B cell (primary cell): Measurements from ENCODE around the gene PYGO1. TPM values are rescaled to one million over a fixed set of nuclear protein-coding genes. Genes with fewer than 3 reads are reported as not detected.

Experiments
- ATAC-seq: fragments of 200-7000 bp; cut with Tn5 transposase; one replicate; pipeline ENCODE4 v1.10.0; 2021; ENCODE audit warnings: low read depth, mild to moderate bottlenecking, moderate number of reproducible peaks, moderate library complexity
- CTCF ChIA-PET: fragments of 350-600 bp; sonication (Branson Sonifier 250); formaldehyde crosslinking; loops from one replicate; lab custom pipeline; 2021; ENCODE audit warnings: antibody characterized with exemption, inconsistent platforms; lab: Charles Lee
- POLR2A ChIA-PET: fragments of 350-600 bp; sonication (Branson Sonifier 250); formaldehyde crosslinking; loops from one replicate; lab custom pipeline; 2021; ENCODE audit warnings: antibody characterized with exemption; lab: Charles Lee
- DNase-seq: peaks from one replicate; pipeline ENCODE4 v3.0.0; 2013
- H2AFZ ChIP-seq: 2 replicates; pipeline ENCODE4 v1.6.1; 2012; ENCODE audit warnings: mild to moderate bottlenecking, low read depth, low read length; ENCODE audit not compliant: insufficient read depth, poor library complexity, severe bottlenecking
- H3K27ac ChIP-seq, 2 donors: 1 replicate in 1 of 2; 2 replicates in 1 of 2; pipeline ENCODE4 v1.5.1; 2012 to 2013; ENCODE audit warnings: low read length in 2 of 2, mild to moderate bottlenecking in 2 of 2, moderate library complexity in 1 of 2
- H3K27me3 ChIP-seq, 4 experiments: fragments of 200-600 bp in 1 of 4; sonication (generic) in 1 of 4; replicated peaks in 1 of 4; 1 replicate in 2 of 4; 2 replicates in 2 of 4; pipeline versions ENCODE4 v1.6.1 to v1.7.0; 2013 to 2016; ENCODE audit warnings: low read length in 3 of 4, mild to moderate bottlenecking in 2 of 4, mixed read lengths in 1 of 4, moderate library complexity in 1 of 4; ENCODE audit not compliant: insufficient read depth in 4 of 4, control insufficient read depth in 3 of 4; ENCODE audit errors: control extremely low read depth in 1 of 4
- H3K36me3 ChIP-seq, 2 experiments: replicated peaks in 1 of 2; 1 replicate in 1 of 2; 2 replicates in 1 of 2; pipeline versions ENCODE4 v1.6.1 to v1.7.1; 2013; ENCODE audit warnings: low read length in 1 of 2; ENCODE audit not compliant: insufficient read depth in 2 of 2, control insufficient read depth in 1 of 2; ENCODE audit errors: control extremely low read depth in 1 of 2, extremely low read depth in 1 of 2
- H3K4me1 ChIP-seq, 2 donors: fragments of 200-600 bp in 1 of 2; sonication (generic) in 1 of 2; 1 replicate in 1 of 2; 2 replicates in 1 of 2; pipeline versions ENCODE4 v1.5.1 to v1.6.1; 2013 to 2017; ENCODE audit warnings: low read length in 2 of 2; ENCODE audit not compliant: control insufficient read depth in 2 of 2, insufficient read depth in 2 of 2
- H3K4me2 ChIP-seq: replicated peaks from 2 replicates; pipeline ENCODE3; 2012; ENCODE audit warnings: mild to moderate bottlenecking, low read depth, low read length; ENCODE audit not compliant: poor library complexity, severe bottlenecking
- H3K4me3 ChIP-seq, 5 experiments: fragments of 200-600 bp in 1 of 5; sonication (generic) in 1 of 5; 1 replicate in 3 of 5; 2 replicates in 2 of 5; pipeline versions ENCODE4 v1.5.1 to v1.7.0; 2011 to 2016; ENCODE audit warnings: low read length in 4 of 5, mild to moderate bottlenecking in 4 of 5, low read depth in 2 of 5, control low read depth in 1 of 5, moderate library complexity in 1 of 5; ENCODE audit not compliant: insufficient read depth in 1 of 5; ENCODE audit errors: control extremely low read depth in 1 of 5, extremely low read depth in 1 of 5
- H3K79me2 ChIP-seq: fragments of 200-600 bp; sonication (generic); one replicate; pipeline ENCODE4 v1.6.0; 2016; ENCODE audit warnings: low read length; ENCODE audit not compliant: control insufficient read depth, insufficient read depth
- H3K9ac ChIP-seq: fragments of 200-600 bp; sonication (generic); 2 replicates; pipeline ENCODE4 v1.6.1; 2017; ENCODE audit warnings: mild to moderate bottlenecking, low read length, moderate library complexity
- H3K9me3 ChIP-seq, 3 donors: one replicate each; pipeline versions ENCODE4 v1.6.1 to v1.7.1; 2013; ENCODE audit warnings: low read length in 2 of 3; ENCODE audit not compliant: control insufficient read depth in 2 of 3, insufficient read depth in 1 of 3; ENCODE audit errors: control extremely low read depth in 1 of 3
- H4K20me1 ChIP-seq: 2 replicates; pipeline ENCODE4 v1.6.0; 2012; ENCODE audit warnings: mild to moderate bottlenecking, low read length; ENCODE audit not compliant: insufficient read depth, control insufficient read depth, poor library complexity, severe bottlenecking
- H3K27ac Mint-ChIP-seq: one replicate; pipeline ENCODE4 v1.8.0; 2021; ENCODE audit warnings: mixed read lengths
- H3K27me3 Mint-ChIP-seq: one replicate; pipeline ENCODE4 v1.8.0; 2021; ENCODE audit warnings: mixed read lengths
- H3K4me1 Mint-ChIP-seq: one replicate; pipeline ENCODE4 v1.8.0; 2021; ENCODE audit warnings: mixed read lengths
- H3K4me3 Mint-ChIP-seq: one replicate; pipeline ENCODE4 v1.8.0; 2021; ENCODE audit warnings: mixed read lengths
- H3K9me3 Mint-ChIP-seq: one replicate; pipeline ENCODE4 v1.8.0; 2022; ENCODE audit warnings: mixed read lengths; ENCODE audit not compliant: insufficient read depth
- EZH2 ChIP-seq: IDR thresholded peaks from 2 replicates; pipeline ENCODE4 v1.6.1; 2012; ENCODE audit warnings: borderline replicate concordance, low read depth, mild to moderate bottlenecking, moderate library complexity, low read length; ENCODE audit not compliant: insufficient read depth, poor library complexity, severe bottlenecking
- WGBS: methylation state at CpG from one replicate; pipeline ENCODE4 v1.1.5; 2013; ENCODE audit warnings: missing lambda C conversion rate; ENCODE audit not compliant: insufficient coverage; 5-methylcytosine and 5-hydroxymethylcytosine counted together
- intact Hi-C: fragments of 100-400 bp; cut with micrococcal nuclease; formaldehyde crosslinking; loops from one replicate; pipeline ENCODE4 v1.10.0; 2022
- polyA plus RNA-seq: library from polyadenylated mRNA; depleted of rRNA; stranded (reverse); fragments of >200 nt; gene quantifications from 2 replicates; pipeline ENCODE4 v1.2.3, GENCODE V29; 2012
- total RNA-seq, 2 donors: library from RNA; stranded (reverse); fragments of 120-200 nt in 1 of 2; gene quantifications; 1 replicate in 1 of 2; 2 replicates in 1 of 2; pipeline versions ENCODE4 v1.2.3 to v1.2.4, GENCODE V29; 2013 to 2022
- TF ChIP-seq, protein P1 (sequence below): fragments of 200-600 bp; IDR thresholded peaks from one replicate; pipeline ENCODE4 v1.8.0; 2022; ENCODE audit warnings: antibody characterized with exemption, mild to moderate bottlenecking

Gene PYGO1
- total and polyA plus RNA-seq, 2 donors (not counting 1 experiment from before 2014, with no cell fraction given) = 0.02 TPM; not detected in 1

DNA sequence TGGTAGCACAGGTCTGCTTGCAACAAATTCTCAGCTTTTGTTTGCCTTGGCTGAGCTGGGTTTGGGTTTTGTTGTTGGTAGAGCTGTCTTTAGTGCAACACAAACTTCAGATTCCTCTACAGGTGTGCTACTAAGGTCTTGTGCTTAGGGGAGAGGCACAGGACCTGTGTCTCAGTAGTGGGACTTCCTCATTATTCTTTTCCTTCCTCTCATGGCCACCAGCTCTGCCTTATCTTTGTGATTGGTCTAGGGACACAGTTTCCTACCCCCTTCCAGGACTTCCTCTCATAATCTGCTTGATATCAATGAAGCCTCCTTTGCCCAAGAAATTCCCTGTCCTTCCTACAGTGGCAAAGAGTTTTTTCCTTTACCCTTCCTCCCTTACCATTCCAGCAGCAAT is 55.2 kb downstream of the PYGO1 start:
- Histone ChIP-seq H3K4me3 (no peak overlapping the region), H3K36me3 (no peaks in the 10 kb centered on the region), H3K4me1 (no peaks in the 10 kb centered on the region), H3K27me3 (no peaks in the 10 kb centered on the region), H3K4me2 (no peak overlapping the region), H3K9me3 (no peaks in the 10 kb centered on the region), H3K9ac (no peak overlapping the region), H4K20me1 (no peaks in the 10 kb centered on the region), H3K27ac (no peak overlapping the region), H2AFZ (no peak overlapping the region), H3K79me2 (no peaks in the 10 kb centered on the region)
- Mint-ChIP-seq H3K4me3 (no peak overlapping the region), H3K4me1 (peaks cover 6% of the 10 kb centered on the region), H3K9me3 (no peaks in the 10 kb centered on the region), H3K27ac (no peak overlapping the region), H3K27me3 (no peaks in the 10 kb centered on the region)
- ATAC-seq (no peak), DNase-seq (no peak)
- intact Hi-C loops = no loop called here
- CTCF ChIA-PET = no interaction called here
- POLR2A ChIA-PET = no interaction called here
- TF ChIP-seq EZH2 = no peak
- TF ChIP-seq, protein P1, sequence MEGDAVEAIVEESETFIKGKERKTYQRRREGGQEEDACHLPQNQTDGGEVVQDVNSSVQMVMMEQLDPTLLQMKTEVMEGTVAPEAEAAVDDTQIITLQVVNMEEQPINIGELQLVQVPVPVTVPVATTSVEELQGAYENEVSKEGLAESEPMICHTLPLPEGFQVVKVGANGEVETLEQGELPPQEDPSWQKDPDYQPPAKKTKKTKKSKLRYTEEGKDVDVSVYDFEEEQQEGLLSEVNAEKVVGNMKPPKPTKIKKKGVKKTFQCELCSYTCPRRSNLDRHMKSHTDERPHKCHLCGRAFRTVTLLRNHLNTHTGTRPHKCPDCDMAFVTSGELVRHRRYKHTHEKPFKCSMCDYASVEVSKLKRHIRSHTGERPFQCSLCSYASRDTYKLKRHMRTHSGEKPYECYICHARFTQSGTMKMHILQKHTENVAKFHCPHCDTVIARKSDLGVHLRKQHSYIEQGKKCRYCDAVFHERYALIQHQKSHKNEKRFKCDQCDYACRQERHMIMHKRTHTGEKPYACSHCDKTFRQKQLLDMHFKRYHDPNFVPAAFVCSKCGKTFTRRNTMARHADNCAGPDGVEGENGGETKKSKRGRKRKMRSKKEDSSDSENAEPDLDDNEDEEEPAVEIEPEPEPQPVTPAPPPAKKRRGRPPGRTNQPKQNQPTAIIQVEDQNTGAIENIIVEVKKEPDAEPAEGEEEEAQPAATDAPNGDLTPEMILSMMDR = no peak

DNA sequence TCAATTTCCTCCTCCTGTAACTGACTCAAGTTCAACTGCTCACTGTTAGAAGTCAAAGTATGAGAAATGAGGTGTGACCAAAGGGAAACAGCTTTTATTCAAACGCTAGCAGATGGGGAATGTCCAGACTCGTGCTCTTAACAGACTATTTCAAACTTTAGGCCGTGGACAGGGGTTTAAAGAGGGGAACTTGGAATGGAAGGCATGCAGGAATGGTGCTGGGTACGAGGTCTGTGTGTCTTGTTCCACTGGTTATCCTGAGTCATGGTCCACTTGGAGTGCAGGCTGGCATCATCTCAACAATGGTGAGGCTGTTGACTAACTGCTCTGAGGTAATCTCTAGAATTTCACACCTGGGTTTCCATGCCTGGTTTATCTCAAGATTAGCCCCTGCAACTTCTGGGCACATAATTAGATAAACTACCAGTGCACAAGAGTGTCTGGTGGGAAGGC is 57.3 kb downstream of the PYGO1 start:
- H3K27me3 ChIP-seq = peaks cover 0 to 12% (median 0%) of the 10 kb centered on the region in 4 experiments
- no peaks in the 10 kb centered on the region for H4K20me1 ChIP-seq
- CTCF ChIA-PET = no interaction called here
- no peak overlapping the region for H3K4me3 ChIP-seq
- TF ChIP-seq, protein P1 = no peak
- TF ChIP-seq EZH2 = no peak
- H3K4me2 ChIP-seq = no peak overlapping the region
- no peaks in the 10 kb centered on the region for H3K9me3 Mint-ChIP-seq
- H3K4me1 Mint-ChIP-seq = peaks cover 6% of the 10 kb centered on the region
- no peaks in the 10 kb centered on the region for H3K79me2 ChIP-seq
- H3K36me3 ChIP-seq = no peaks in the 10 kb centered on the region
- H3K27me3 Mint-ChIP-seq = peaks cover 3% of the 10 kb centered on the region
- H3K27ac Mint-ChIP-seq = no peak overlapping the region
- ATAC-seq (no peak), DNase-seq (no peak)
- POLR2A ChIA-PET = no interaction called here
- intact Hi-C loops = no loop called here
- no peak overlapping the region for H3K4me3 Mint-ChIP-seq
- peaks cover 0 to 4% of the 10 kb centered on the region in 2 donors for H3K4me1 ChIP-seq
- no peak overlapping the region for H3K9ac ChIP-seq
- 77% methylated on average over 1 of the region's 4 CpGs for WGBS
- peaks cover 0 to 8% (median 0%) of the 10 kb centered on the region in 3 donors for H3K9me3 ChIP-seq
- no peak overlapping the region for H3K27ac ChIP-seq
- H2AFZ ChIP-seq = peak overlapping the region; percentile 16
